ENCODE results near the gene LGR6. TPM values are rescaled to one million over a fixed set of nuclear protein-coding genes. Genes with fewer than 3 reads are reported as not detected.

The LGR6 gene
- total and polyA plus RNA-seq, 2 of the 4 experiments (the other 2 are of a cell fraction) = not detected

DNA sequence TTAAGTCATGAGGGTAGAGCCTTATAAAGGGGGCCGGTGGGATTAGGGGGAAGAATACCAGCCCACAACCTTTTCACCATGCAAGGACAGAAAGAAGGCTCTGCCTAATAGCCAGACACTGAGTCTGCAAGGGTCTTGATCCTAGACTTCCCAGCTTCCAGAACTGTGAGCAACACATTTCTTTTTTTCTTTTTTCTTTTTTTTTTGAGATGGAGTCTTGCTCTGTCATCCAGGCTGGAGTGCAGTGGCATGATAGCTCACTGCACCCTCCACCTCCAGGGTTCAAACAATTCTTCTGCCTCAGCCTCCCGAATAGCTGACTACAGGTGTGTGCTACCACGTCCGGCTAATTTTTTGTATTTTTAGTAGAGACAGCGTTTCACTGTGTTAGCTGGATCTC is 47.3 kb upstream of the LGR6 start:
- Histone ChIP-seq H3K4ac (ENCODE audit: low read depth, low read length) (no peak overlapping the region), H2BK5ac (ENCODE audit: low read depth, low read length, poor library complexity, severe bottlenecking) (no peak overlapping the region), H2AK9ac (replicated peaks; ENCODE audit: low read depth, low read length, poor library complexity) (no peak overlapping the region), H3K56ac (ENCODE audit: extremely low read depth, insufficient read depth, low read length) (no peak overlapping the region), H3K4me2 (ENCODE audit: low read depth, low read length) (no peak overlapping the region), H2BK120ac (ENCODE audit: low read depth, low read length) (no peak overlapping the region), H4K5ac (ENCODE audit: low read depth, low read length) (no peak overlapping the region), H2AFZ (replicated peaks; ENCODE audit: low read length, poor library complexity) (no peak overlapping the region), H4K8ac (ENCODE audit: low read depth in 2 of 2, low read length in 2 of 2) (no peak overlapping the region), H3K4me1 (ENCODE audit: control insufficient read depth, insufficient read depth, low read length) (peaks cover 4% of the 10 kb centered on the region), H3K9me3 (ENCODE audit: control insufficient read depth, insufficient read depth, low read length) (no peaks in the 10 kb centered on the region), H2BK20ac (ENCODE audit: low read depth, low read length) (no peak overlapping the region), H3K4me3 (ENCODE audit: insufficient read depth, low read depth, low read length) (no peak overlapping the region), H3K79me1 (ENCODE audit: low read depth in 1 of 2, low read length in 2 of 2) (peaks cover 14 to 34% of the 10 kb centered on the region in 2 experiments), H3K36me3 (ENCODE audit: control insufficient read depth, insufficient read depth, low read length) (no peaks in the 10 kb centered on the region), H3K14ac (replicated peaks; ENCODE audit: low read depth, low read length) (no peak overlapping the region), H3K18ac (ENCODE audit: low read depth, low read length) (no peak overlapping the region), H3K9ac (ENCODE audit: low read depth, low read length) (no peak overlapping the region), H3K23ac (ENCODE audit: low read depth, low read length) (no peak overlapping the region), H3K9me1 (ENCODE audit: insufficient read depth, low read length) (peaks cover 5% of the 10 kb centered on the region; the same call in 1 of the 2 replicates), H4K91ac (ENCODE audit: insufficient read depth, low read depth, low read length) (no peak overlapping the region), H2BK15ac (ENCODE audit: low read depth, low read length) (no peak overlapping the region), H3K27me3 (ENCODE audit: control insufficient read depth, insufficient read depth, low read length) (peaks cover 8% of the 10 kb centered on the region; the same call in 1 of the 2 replicates), H2AK5ac (ENCODE audit: low read depth, low read length) (no peak overlapping the region), H4K20me1 (ENCODE audit: insufficient read depth, low read length) (peaks cover 23% of the 10 kb centered on the region), H3K27ac (ENCODE audit: insufficient read depth, low read length) (no peak overlapping the region)
- DNase-seq = no peak
- in situ Hi-C loops (cut with MboI; ENCODE audit: low sequenced_read_pairs) (loop anchor here (25.0 kb wide), 1 partner anchor 609 kb away; the partner anchor contains the start of gene NAV1), dilution Hi-C loops (cut with HindIII; ENCODE audit: low sequenced_read_pairs, unreplicated experiment) (no loop called here), intact Hi-C loops (cut with micrococcal nuclease) (no loop called here)
- no CpG with 5 or more reads among the region's 5 CpGs for WGBS, 2 experiments (ENCODE audit: extremely low coverage in 2 of 2, insufficient read length in 1 of 2)
- TF ChIP-seq RCOR1 (IDR thresholded peaks at IDR 0.05; ENCODE audit: insufficient replicate concordance, low read length) (no peak), RAD21 (IDR thresholded peaks at IDR 0.05; ENCODE audit: low read length) (no peak)
- ChIA-PET POLR2A (ENCODE audit: unreplicated experiment) (no interaction called here), CTCF (interaction anchor here (0.9 kb wide), 1 partner anchor 8 kb away, joined by 3 read pairs; no protein-coding TSS in a partner anchor)
- no TSS peak for BruUV-seq (replicated peaks)
- ATAC-seq (ENCODE audit: low read depth) = no peak
